Keratinocyte (primary cell): ENCODE results near the gene SIGLEC14. TPM values are rescaled to one million over a fixed set of nuclear protein-coding genes. Genes with fewer than 3 reads are reported as not detected.

Experiments used
- DNase-seq: peaks from one replicate; pipeline ENCODE4 v3.0.0-alpha.2; 2011; ENCODE audit warnings: low read depth, missing footprints, low spot score
- FAIRE-seq: peaks from 2 replicates; lab custom pipeline; 2011; peaks lifted over from hg19 to GRCh38; lab: Jason Lieb, UNC
- H2AFZ ChIP-seq: 2 replicates; pipeline ENCODE4 v1.6.0; 2012; ENCODE audit warnings: low read length, control low read depth, inconsistent platforms; ENCODE audit not compliant: control insufficient read depth
- H3K27ac ChIP-seq: 2 replicates; pipeline ENCODE4 v1.5.1; 2011; ENCODE audit warnings: low read length; ENCODE audit not compliant: control insufficient read depth, insufficient read depth
- H3K27me3 ChIP-seq: 3 replicates; pipeline ENCODE4 v1.6.0; 2011; ENCODE audit warnings: low read length; ENCODE audit not compliant: control insufficient read depth, insufficient read depth; ENCODE audit errors: extremely low read depth
- H3K36me3 ChIP-seq, 2 experiments: 2 replicates in 1 of 2; 3 replicates in 1 of 2; pipeline ENCODE4 v1.5.1; 2011; ENCODE audit warnings: low read length in 2 of 2, mild to moderate bottlenecking in 1 of 2; ENCODE audit not compliant: control insufficient read depth in 2 of 2, insufficient read depth in 2 of 2; ENCODE audit errors: extremely low read depth in 1 of 2
- H3K4me1 ChIP-seq: 3 replicates; pipeline ENCODE4 v1.5.1; 2011; ENCODE audit warnings: low read length; ENCODE audit not compliant: control insufficient read depth, insufficient read depth; ENCODE audit errors: extremely low read depth
- H3K4me2 ChIP-seq: 3 replicates; pipeline ENCODE4 v1.6.0; 2011; ENCODE audit warnings: low read depth, low read length; ENCODE audit not compliant: control insufficient read depth, insufficient read depth; ENCODE audit errors: extremely low read depth
- H3K4me3 ChIP-seq, 3 experiments: fragments of 200-600 bp in 1 of 3; sonication (generic) in 1 of 3; 2 replicates in 2 of 3; 3 replicates in 1 of 3; pipeline ENCODE4 v1.5.1; 2011 to 2016; ENCODE audit warnings: low read length in 3 of 3, mild to moderate bottlenecking in 3 of 3, control low read depth in 2 of 3, inconsistent platforms in 1 of 3, low read depth in 1 of 3, mixed read lengths in 1 of 3, mixed run types in 1 of 3, moderate library complexity in 1 of 3; ENCODE audit not compliant: control insufficient read depth in 2 of 3, insufficient read depth in 2 of 3; ENCODE audit errors: extremely low read depth in 1 of 3
- H3K79me2 ChIP-seq: 2 replicates; pipeline ENCODE4 v1.6.0; 2012; ENCODE audit warnings: low read length; ENCODE audit not compliant: control insufficient read depth, insufficient read depth
- H3K9ac ChIP-seq: 3 replicates; pipeline ENCODE4 v1.6.0; 2011; ENCODE audit warnings: low read length; ENCODE audit not compliant: control insufficient read depth, insufficient read depth; ENCODE audit errors: extremely low read depth
- H3K9me1 ChIP-seq: 3 replicates; pipeline ENCODE4 v1.6.0; 2011; ENCODE audit warnings: low read length; ENCODE audit not compliant: control insufficient read depth, insufficient read depth; ENCODE audit errors: extremely low read depth
- H3K9me3 ChIP-seq: 2 replicates; pipeline ENCODE4 v1.5.1; 2012; ENCODE audit warnings: low read depth, low read length; ENCODE audit not compliant: control insufficient read depth
- H4K20me1 ChIP-seq: 3 replicates; pipeline ENCODE4 v1.6.0; 2011; ENCODE audit warnings: low read length; ENCODE audit not compliant: control insufficient read depth, insufficient read depth; ENCODE audit errors: extremely low read depth
- CTCF ChIP-seq, 3 experiments: IDR thresholded peaks in 1 of 3; conservative IDR thresholded peaks in 1 of 3; optimal IDR thresholded peaks in 1 of 3; 2 replicates in 2 of 3; 3 replicates in 1 of 3; pipeline versions ENCODE3 to v1.5.1; 2011; ENCODE audit warnings: low read length in 3 of 3, mild to moderate bottlenecking in 3 of 3, moderate library complexity in 2 of 3, control low read depth in 1 of 3, inconsistent platforms in 1 of 3; ENCODE audit not compliant: insufficient read depth in 2 of 3; ENCODE audit errors: extremely low read depth in 1 of 3
- EZH2 ChIP-seq: IDR thresholded peaks from one replicate; pipeline ENCODE4 v1.6.1; 2012; ENCODE audit warnings: inconsistent platforms, mild to moderate bottlenecking, low read length, moderate library complexity
- dilution Hi-C: fragments of 300-500 bp; cut with MboI; formaldehyde crosslinking; loops from one replicate; pipeline ENCODE4 v1.7.0; 2020; ENCODE audit warnings: low sequenced_read_pairs; ENCODE audit not compliant: extremely low pct_ligation_motif_present
- polyA plus RNA-seq, 5 experiments: library from polyadenylated mRNA; depleted of rRNA in 3 of 5; stranded (reverse) in 3 of 5; stranded (forward) in 1 of 5; unstranded in 1 of 5; fragments of >200 nt; gene quantifications; 1 replicate in 1 of 5; 2 replicates in 3 of 5; 3 replicates in 1 of 5; pipeline versions ENCODE4 v1.2.1 to v1.2.3, GENCODE V29; 2011 to 2012; ENCODE audit warnings: missing spikeins in 2 of 5, low read depth in 1 of 5, low replicate concordance in 1 of 5

SIGLEC14 gene
- polyA plus RNA-seq, 1 donor (not counting 4 experiments of a cell fraction or from before 2014, with no cell fraction given), result not detected

GRCh38 chr19:51681286-51681941 is 34.8 kb upstream of the SIGLEC14 start:
- Histone ChIP-seq H3K4me3 (no peak overlapping the region), H3K9me3 (no peaks in the 10 kb centered on the region), H3K27ac (no peak overlapping the region), H3K4me2 (no peak overlapping the region), H3K9ac (no peak overlapping the region), H3K9me1 (no peaks in the 10 kb centered on the region), H3K27me3 (peaks cover 2% of the 10 kb centered on the region), H4K20me1 (no peaks in the 10 kb centered on the region), H2AFZ (peak overlapping the region; percentile 20), H3K79me2 (no peaks in the 10 kb centered on the region), H3K4me1 (no peaks in the 10 kb centered on the region), H3K36me3 (no peaks in the 10 kb centered on the region)
- dilution Hi-C loops, result no loop called here
- DNase-seq (no peak), FAIRE-seq (no peak)
- no peak for TF ChIP-seq CTCF (optimal IDR thresholded peaks at IDR 0.05 in 1 of 3, IDR thresholded peaks at IDR 0.05 in 1 of 3, conservative IDR thresholded peaks at IDR 0.05 in 1 of 3; ENCODE audit: extremely low read depth in 1 of 3, insufficient read depth in 2 of 3, low read length in 3 of 3)
- TF ChIP-seq EZH2, result no peak

- Histone ChIP-seq H3K27ac (no peak overlapping the region), H3K9me3 (no peaks in the 10 kb centered on the region), H4K20me1 (no peaks in the 10 kb centered on the region), H3K4me3 (no peak overlapping the region), H2AFZ (no peak overlapping the region), H3K9me1 (no peaks in the 10 kb centered on the region), H3K4me1 (no peaks in the 10 kb centered on the region), H3K9ac (no peak overlapping the region), H3K27me3 (peaks cover 2% of the 10 kb centered on the region), H3K4me2 (no peak overlapping the region), H3K79me2 (no peaks in the 10 kb centered on the region), H3K36me3 (no peaks in the 10 kb centered on the region)
- DNase-seq (no peak), FAIRE-seq (no peak)
- no peak for TF ChIP-seq CTCF (optimal IDR thresholded peaks at IDR 0.05 in 1 of 3, IDR thresholded peaks at IDR 0.05 in 1 of 3, conservative IDR thresholded peaks at IDR 0.05 in 1 of 3; ENCODE audit: extremely low read depth in 1 of 3, insufficient read depth in 2 of 3, low read length in 3 of 3)
- dilution Hi-C loops, result no loop called here
These were observed 33.8 kb upstream of the SIGLEC14 start for GRCh38 chr19:51680474-51680873.
